Activated CD4-positive, alpha-beta T cell treated with anti-CD3 and anti-CD28 coated beads, Interleukin-2, amount 50 U/mL, for 1 hour (primary cell): ENCODE results near the gene NRK.
"Not testable (repeated sequence)": the region's sequence is repeated elsewhere in the genome, so short reads cannot be mapped to it uniquely, and the experiment has no call there.

Experiments used
- DNase-seq: peaks from one replicate; pipeline ENCODE4 v3.0.0-alpha.2; 2020

The NRK gene

GRCh38 chrX:105822138-105823091, at the start of gene NRK:
Gene NRK (plus strand): TSS chrX:105822539. CDS start chrX:105822846, 307 bp downstream.
- no peak for DNase-seq

- DNase-seq = no peak
Observed at GRCh38 chrX:105773801-105774200, 48.5 kb upstream of the NRK start.

DNA sequence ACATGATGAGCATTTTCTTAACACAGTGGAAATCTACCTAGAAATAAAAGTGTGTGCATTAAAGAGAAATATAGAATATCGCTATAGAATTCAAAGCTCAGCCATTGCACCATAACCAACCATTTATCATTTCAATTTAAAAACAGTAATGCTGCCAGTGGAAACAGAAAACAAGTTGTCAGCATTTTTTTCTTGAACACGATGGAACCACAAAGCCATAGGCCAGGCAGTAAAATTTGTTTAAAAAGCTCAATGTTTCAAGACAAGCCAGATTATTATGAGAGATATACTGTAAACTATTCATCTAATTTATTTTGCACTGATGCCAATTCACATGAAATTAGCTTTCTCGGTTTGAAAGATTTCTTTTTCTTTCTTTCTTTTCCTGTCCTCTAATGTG, 46.7 kb upstream of the NRK start:
- no peak for DNase-seq

- no peak for DNase-seq
Observed at GRCh38 chrX:105781804-105782203, 40.5 kb upstream of the NRK start.

DNA sequence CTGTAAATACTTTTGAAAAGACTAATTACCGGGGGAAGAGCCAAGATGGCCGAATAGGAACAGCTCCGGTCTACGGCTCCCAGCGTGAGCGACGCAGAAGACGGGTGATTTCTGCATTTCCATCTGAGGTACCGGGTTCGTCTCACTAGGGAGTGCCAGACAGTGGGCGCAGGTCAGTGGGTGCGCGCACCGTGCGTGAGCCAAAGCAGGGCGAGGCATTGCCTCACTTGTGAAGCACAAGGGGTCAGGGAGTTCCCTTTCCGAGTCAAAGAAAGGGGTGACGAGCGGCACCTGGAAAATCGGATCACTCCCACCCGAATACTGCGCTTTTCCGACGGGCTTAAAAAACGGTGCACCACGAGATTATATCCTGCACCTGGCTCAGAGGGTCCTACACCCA, 25.5 kb upstream of the NRK start:
- DNase-seq = not testable (repeated sequence)

GRCh38 chrX:105803891-105804290, 18.4 kb upstream of the NRK start:
- DNase-seq = no peak

- not testable (repeated sequence) for DNase-seq
Observed at GRCh38 chrX:105805655-105806054, 16.7 kb upstream of the NRK start.

DNA sequence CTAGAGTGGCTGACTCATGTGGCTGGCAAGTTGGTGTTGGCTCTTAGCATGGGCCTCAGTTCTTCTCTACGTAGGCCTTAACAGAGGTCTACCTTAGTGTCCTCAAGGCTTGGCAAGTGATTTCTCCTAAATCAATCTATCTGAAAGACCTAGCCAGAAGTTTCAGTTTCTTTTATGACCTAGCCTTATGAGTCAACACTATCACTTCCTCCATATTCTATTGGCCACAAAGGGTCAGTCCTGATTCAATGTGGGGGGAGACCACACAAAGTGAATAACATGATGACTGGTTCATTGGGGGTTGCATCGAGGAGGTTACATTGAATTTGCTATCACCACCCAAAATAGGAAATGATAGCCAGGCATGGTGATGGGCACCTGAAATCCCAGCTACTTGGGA, 5.8 kb upstream of the NRK start:
- DNase-seq = no peak

- no peak for DNase-seq
Observed at GRCh38 chrX:105820247-105820646, 2.1 kb upstream of the NRK start.

DNA sequence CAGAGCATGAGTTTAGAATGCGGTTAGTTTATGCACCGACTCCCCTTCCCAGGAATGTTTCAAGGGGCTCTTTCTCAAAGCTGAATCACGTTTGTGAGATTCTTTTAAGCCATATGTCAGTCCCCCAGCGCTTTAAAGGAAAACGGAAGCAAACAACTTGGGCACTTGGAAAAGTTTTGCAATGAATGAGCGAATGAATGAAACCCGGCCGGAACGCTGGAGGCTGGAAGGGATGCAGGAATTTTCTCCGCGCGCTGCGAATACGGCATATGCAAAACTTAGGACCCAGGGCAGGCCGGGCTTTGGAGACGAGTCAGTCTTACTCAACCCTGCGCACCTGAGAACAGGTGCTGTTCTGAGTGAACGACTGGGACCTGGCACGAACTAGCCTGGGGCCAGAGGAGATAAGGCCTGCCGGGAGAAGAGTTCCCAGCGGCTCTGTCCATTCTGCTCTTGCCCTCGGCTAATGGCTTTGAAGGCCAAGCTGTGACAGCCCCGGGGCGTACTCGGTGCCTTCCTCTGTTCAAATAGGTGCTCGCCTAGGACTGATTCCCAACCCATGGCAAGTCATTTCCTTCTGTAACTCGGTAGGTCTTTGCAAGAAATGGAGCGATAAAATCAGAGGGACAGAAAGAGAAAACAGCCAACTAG, 743 bp upstream of the NRK start:
- no peak for DNase-seq

DNA sequence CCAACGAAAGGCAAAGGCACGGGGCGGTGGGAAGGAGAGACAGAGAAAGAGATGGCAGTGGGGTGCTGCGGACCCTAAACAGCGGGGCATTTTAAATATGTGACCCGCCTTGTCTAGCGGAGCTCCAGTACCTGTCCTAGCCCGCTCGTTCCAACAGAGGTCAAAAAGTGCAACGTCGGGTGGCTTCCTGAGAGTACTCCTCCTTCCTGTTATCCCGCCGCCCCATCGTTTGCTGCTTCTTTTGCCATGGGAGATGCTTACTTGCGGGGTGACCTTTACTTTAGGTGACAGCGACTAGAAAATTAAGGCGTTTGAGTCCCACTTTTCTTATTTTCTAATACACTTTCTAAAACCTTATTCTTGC, 735 bp downstream of the NRK start:
- no peak for DNase-seq

- DNase-seq = no peak
Observed at GRCh38 chrX:105829011-105829410, 6.7 kb downstream of the NRK start.

- no peak for DNase-seq
Observed at GRCh38 chrX:105837232-105837631, 14.9 kb downstream of the NRK start.

DNA sequence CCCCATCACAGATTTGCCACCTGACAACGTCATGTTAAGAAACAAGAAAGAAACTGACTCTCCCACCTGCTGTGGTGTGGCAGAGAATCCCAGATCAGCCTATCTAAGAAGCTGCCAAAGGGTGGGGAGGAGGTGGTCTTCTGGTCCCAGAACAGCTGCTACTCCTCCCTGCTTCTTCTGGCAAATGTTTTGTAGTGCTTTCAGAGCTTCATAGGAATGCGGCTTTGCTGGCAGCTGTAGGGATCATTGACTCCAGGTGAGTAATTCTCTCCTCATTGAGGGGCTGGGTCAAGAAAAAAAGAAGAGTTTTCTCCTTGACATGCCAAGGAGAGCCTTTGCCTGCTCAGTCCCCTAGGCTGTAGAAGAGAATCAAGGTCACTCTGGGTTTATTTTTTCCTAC, 23.3 kb downstream of the NRK start:
- DNase-seq = no peak

DNA sequence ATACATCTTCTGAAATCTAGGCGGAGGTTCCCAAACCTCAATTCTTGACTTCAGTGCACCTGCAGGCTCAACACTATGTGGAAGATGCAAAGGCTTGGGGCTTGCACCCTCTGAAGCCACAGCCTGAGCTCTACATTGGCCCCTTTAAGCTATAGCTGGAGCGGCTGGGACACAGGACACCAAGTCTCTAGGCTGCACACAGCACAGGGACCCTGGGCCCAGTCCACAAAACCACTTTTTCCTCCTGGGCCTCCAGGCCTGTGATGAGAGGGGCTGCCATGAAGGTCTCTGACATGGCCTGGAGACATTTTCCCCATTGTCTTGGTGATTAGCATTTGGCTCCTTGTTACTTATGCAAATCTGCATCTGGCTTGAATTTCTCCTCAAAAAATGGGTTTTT, 27.8 kb downstream of the NRK start:
- not testable (repeated sequence) for DNase-seq

- no peak for DNase-seq
Observed at GRCh38 chrX:105865709-105866108, 43.4 kb downstream of the NRK start.

- DNase-seq = no peak
Observed at GRCh38 chrX:105869701-105870100, 47.4 kb downstream of the NRK start.

DNA sequence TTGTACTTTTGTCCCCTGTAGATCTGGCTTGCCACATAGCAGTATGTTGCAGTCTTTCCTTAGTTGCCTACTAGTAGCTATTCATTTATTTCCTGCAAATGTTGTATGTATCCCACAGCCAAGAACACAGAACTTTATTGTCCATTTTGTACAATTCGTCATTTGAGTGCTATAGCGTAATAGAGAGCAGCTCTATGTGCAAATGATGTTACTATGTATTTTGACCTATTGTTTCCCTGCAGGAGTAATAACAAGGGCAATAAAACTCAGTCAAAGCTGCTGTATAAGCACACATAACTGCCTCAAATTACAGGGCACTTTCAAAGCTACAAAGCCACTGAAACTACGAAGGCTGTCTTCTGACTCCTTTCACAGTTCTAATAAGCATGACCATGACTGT, 48.1 kb downstream of the NRK start:
- DNase-seq = no peak

- no peak for DNase-seq
Observed at GRCh38 chrX:105872941-105873340, 50.6 kb downstream of the NRK start.

- DNase-seq = no peak
Observed at GRCh38 chrX:105874790-105875189, 52.5 kb downstream of the NRK start.

DNA sequence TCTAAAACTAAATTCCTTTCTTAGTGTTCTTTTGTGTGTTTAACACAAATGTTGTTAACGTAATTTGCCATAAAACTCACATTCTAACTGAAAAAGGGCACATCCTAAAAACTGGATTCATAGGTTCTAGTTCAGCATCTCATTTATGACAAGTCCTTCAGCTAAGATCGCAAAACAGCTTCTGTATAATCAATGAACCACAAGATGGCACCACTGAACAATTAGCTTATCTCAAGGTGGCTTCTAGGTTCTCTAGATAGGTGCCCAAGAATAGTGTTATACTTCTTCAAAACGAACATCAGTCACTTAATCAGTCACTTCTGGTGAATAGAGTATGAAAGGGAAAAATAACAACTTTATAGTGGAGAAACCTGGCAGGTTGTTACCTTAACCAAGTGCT, 54.3 kb downstream of the NRK start:
- DNase-seq = no peak

DNA sequence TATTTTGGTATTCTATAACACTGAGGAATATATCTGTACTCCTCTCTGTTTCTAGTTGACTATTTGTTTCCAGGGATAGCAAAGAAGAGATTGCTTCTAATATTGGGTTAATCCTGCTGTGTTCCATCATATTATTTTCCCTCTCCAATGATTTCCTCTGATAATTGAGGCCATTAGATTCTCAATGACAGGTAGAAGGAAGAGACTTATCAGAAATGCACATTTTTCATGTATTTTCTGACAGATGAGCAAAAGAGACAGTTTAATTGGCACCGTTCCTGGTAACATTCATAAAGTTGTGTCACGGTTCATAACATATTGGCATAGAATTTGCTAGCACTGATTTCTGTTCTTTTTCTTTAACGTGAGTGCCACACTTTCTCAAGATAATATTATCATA, 58.2 kb downstream of the NRK start:
- DNase-seq = no peak

DNA sequence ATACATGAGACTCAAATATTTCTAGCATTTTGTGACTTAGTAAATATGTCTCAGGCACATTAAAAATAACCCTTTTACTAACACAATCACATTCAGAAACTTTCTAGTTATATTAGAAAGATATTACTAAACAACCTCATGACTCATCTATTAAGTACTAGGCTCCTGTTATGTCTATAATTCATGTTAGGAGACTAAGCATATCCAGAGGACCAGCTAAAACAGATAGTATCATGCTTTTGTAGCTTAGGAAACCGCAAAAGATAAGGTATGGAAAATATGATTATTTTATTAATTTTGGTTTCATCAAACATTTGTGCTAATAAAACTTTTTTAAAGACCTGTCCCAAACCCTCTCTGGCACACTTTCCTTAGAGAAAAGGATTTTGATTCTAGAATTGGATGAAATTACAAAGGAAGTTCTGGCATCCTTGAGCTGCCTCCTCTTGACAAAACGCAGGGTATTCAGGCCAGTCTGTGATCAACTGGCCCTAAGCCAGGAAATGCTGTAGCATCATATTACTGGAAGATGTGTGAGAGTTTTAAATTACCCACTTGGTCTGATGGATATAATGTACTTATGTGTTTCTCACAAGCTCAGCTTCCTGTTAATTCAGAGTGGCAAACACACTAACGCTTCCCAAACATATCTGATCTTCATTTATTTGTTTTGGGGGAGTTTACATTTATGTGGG, 60.4 kb downstream of the NRK start:
- DNase-seq = no peak

DNA sequence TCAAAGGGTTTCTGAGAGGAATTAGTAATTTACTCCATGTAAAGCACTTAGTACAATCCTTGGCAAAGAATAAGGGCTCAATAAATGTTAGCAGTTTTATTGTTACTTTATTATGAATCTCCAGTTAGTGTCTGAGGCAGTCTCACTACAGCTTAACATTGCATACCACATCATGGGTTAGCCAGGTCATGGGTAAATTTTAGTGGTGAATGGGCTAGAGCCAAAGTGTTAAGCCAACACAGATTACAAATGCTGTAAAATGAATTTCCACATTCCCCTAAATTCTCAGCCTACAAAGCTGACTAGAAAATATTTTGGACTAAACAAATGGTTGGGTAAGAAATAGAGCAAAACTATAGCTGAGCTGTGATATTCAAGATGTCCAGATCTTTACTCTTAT, 72.4 kb downstream of the NRK start:
- no peak for DNase-seq
